DOHH2 (cell line): ENCODE measurements around the gene WSCD2.

Source experiments
- H3F3A ChIP-seq: fragments of 200-600 bp; sonication (generic), shearing (Covaris generic); 2 replicates; pipeline ENCODE4 v1.6.0; 2016; ENCODE audit warnings: antibody characterized with exemption, mild to moderate bottlenecking; ENCODE audit not compliant: control insufficient read depth, insufficient read depth
- H3K27ac ChIP-seq: fragments of 200-600 bp; sonication (generic); 2 replicates; pipeline ENCODE4 v1.5.1; 2014; ENCODE audit warnings: low read depth, mild to moderate bottlenecking, low read length, moderate library complexity
- H3K27me3 ChIP-seq: fragments of 200-600 bp; sonication (generic); 2 replicates; pipeline ENCODE4 v1.6.1; 2014; ENCODE audit warnings: mild to moderate bottlenecking, low read length, mixed read lengths; ENCODE audit not compliant: control insufficient read depth
- H3K36me3 ChIP-seq: fragments of 200-600 bp; sonication (generic); 2 replicates; pipeline ENCODE4 v1.6.1; 2014; ENCODE audit warnings: mild to moderate bottlenecking, low read length, moderate library complexity, mixed read lengths; ENCODE audit not compliant: control insufficient read depth
- H3K4me1 ChIP-seq: fragments of 200-600 bp; sonication (generic); 2 replicates; pipeline ENCODE4 v1.6.1; 2014; ENCODE audit warnings: mild to moderate bottlenecking, low read length, mixed read lengths; ENCODE audit not compliant: control insufficient read depth
- H3K4me2 ChIP-seq: fragments of 200-600 bp; sonication (generic); 2 replicates; pipeline ENCODE4 v1.6.0; 2014; ENCODE audit warnings: mild to moderate bottlenecking, low read length, moderate library complexity
- H3K4me3 ChIP-seq: fragments of 200-600 bp; sonication (generic); 2 replicates; pipeline ENCODE4 v1.5.1; 2014; ENCODE audit warnings: mild to moderate bottlenecking, low read length, mixed read lengths
- H3K79me2 ChIP-seq: fragments of 200-600 bp; sonication (generic); 2 replicates; pipeline ENCODE4 v1.6.1; 2014; ENCODE audit warnings: mild to moderate bottlenecking, low read length, mixed read lengths; ENCODE audit not compliant: control insufficient read depth
- H3K9me2 ChIP-seq: fragments of 200-600 bp; sonication (generic); replicated peaks from 2 replicates; pipeline ENCODE4 v1.6.1; 2014; ENCODE audit warnings: mild to moderate bottlenecking, low read length, mixed read lengths; ENCODE audit not compliant: control insufficient read depth
- H3K9me3 ChIP-seq: fragments of 200-600 bp; sonication (generic); 2 replicates; pipeline ENCODE4 v1.6.1; 2014; ENCODE audit warnings: antibody characterized with exemption, low read length, mixed read lengths; ENCODE audit not compliant: control insufficient read depth, insufficient read depth
- H4K20me1 ChIP-seq: fragments of 200-600 bp; sonication (generic); 2 replicates; pipeline ENCODE4 v1.6.0; 2014; ENCODE audit warnings: low read depth, mild to moderate bottlenecking, antibody characterized with exemption, low read length, moderate library complexity; ENCODE audit not compliant: control insufficient read depth, insufficient read depth
- EZH2phosphoT487 ChIP-seq: fragments of 200-600 bp; sonication (generic); IDR thresholded peaks from 2 replicates; pipeline ENCODE4 v1.6.1; 2017; ENCODE audit warnings: borderline replicate concordance, mild to moderate bottlenecking, antibody characterized with exemption, low read length, moderate library complexity, mixed read lengths
- TF ChIP-seq, protein P1 (sequence below): fragments of 200-600 bp; sonication (generic); IDR thresholded peaks from one replicate; pipeline ENCODE4 v1.5.1; 2014; ENCODE audit warnings: antibody characterized with exemption, mild to moderate bottlenecking, low read depth, low read length; ENCODE audit not compliant: poor library complexity, severe bottlenecking

Gene WSCD2

DNA sequence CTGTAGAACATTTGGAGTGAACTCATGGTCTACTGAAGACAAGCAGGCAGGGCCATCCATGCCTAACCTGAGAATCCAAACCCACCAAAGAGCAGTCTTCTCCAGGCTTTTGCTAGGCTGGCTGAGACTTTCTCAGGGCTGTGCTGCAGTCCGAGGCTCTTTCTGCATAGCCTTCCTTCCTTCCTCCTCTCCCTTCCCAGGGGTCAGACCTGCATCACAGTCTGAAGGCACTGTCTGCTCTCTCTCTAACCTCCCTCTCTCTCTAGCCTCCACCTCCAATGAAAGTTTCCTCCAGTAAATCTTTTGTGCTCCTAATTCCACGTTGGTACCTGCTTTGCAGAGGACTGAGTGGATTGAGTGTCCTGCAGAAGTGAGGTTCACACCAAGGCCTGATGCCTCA is 6.4 kb upstream of the WSCD2 start:
- no peak overlapping the region for H3K4me3 ChIP-seq

DNA sequence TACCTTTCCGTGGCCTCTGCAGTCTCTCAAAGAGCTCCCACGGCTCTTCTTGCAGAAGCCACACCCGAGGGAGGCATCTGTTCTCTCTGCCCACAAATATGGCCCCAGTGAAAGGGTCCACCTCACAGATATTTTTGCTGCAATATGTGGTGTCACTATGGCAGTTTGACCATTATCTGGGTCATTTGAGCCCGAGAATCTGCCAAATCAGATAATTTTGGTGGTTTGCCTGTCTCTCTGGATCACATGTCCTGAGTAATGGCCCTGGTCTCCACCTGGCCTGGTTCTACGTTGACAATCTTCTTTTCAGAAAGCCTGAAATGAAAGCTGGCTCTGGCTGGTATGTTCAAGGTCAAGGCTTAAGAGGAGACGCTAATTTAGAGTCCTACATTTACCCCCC is 5.7 kb upstream of the WSCD2 start:
- Histone ChIP-seq H3K9me2 (no peaks in the 10 kb centered on the region), H3K4me3 (no peak overlapping the region), H3K4me1 (no peaks in the 10 kb centered on the region), H3K27me3 (peaks cover 9% of the 10 kb centered on the region), H4K20me1 (no peaks in the 10 kb centered on the region), H3K36me3 (no peaks in the 10 kb centered on the region), H3K27ac (no peak overlapping the region), H3K79me2 (no peaks in the 10 kb centered on the region), H3K4me2 (no peak overlapping the region), H3F3A (no peaks in the 10 kb centered on the region), H3K9me3 (no peaks in the 10 kb centered on the region)
- TF ChIP-seq, protein P1, sequence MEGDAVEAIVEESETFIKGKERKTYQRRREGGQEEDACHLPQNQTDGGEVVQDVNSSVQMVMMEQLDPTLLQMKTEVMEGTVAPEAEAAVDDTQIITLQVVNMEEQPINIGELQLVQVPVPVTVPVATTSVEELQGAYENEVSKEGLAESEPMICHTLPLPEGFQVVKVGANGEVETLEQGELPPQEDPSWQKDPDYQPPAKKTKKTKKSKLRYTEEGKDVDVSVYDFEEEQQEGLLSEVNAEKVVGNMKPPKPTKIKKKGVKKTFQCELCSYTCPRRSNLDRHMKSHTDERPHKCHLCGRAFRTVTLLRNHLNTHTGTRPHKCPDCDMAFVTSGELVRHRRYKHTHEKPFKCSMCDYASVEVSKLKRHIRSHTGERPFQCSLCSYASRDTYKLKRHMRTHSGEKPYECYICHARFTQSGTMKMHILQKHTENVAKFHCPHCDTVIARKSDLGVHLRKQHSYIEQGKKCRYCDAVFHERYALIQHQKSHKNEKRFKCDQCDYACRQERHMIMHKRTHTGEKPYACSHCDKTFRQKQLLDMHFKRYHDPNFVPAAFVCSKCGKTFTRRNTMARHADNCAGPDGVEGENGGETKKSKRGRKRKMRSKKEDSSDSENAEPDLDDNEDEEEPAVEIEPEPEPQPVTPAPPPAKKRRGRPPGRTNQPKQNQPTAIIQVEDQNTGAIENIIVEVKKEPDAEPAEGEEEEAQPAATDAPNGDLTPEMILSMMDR: no peak
- TF ChIP-seq EZH2phosphoT487: no peak

More for the DNA sequence above, 6.4 kb upstream of the WSCD2 start:
- no peak overlapping the region for H3K4me2 ChIP-seq
- no peaks in the 10 kb centered on the region for H4K20me1 ChIP-seq
- no peaks in the 10 kb centered on the region for H3F3A ChIP-seq
- H3K27me3 ChIP-seq: peaks cover 6% of the 10 kb centered on the region
- H3K9me2 ChIP-seq: no peaks in the 10 kb centered on the region
- no peaks in the 10 kb centered on the region for H3K4me1 ChIP-seq
- TF ChIP-seq, protein P1: no peak
- TF ChIP-seq EZH2phosphoT487: no peak
- H3K36me3 ChIP-seq: no peaks in the 10 kb centered on the region
- no peaks in the 10 kb centered on the region for H3K79me2 ChIP-seq
- H3K9me3 ChIP-seq: no peaks in the 10 kb centered on the region
- H3K27ac ChIP-seq: no peak overlapping the region

DNA sequence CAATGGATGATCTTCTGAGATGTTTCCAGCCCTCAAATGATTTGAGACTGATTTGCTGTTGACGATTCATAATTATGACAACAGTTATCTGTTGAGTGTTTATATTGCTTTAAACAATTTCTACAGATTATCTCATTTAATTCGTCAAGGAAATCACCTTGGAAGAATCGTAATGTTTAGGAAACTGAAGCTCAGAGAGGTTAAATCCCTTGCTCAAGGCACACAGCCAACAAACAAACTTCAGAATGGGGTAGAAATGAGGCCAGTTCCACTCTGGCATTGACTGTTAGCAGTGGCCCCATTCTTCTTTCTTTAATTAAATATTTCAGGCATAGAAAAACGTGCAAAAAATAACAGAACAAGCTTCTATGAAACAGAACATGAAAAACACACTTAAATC is 4.0 kb upstream of the WSCD2 start:
- Histone ChIP-seq H3K79me2 (no peaks in the 10 kb centered on the region), H3K27me3 (peaks cover 15% of the 10 kb centered on the region), H3K36me3 (no peaks in the 10 kb centered on the region), H3K27ac (no peak overlapping the region), H3K4me3 (no peak overlapping the region), H3K9me3 (no peaks in the 10 kb centered on the region), H4K20me1 (no peaks in the 10 kb centered on the region), H3K4me1 (no peaks in the 10 kb centered on the region), H3K4me2 (no peak overlapping the region), H3K9me2 (no peaks in the 10 kb centered on the region), H3F3A (no peaks in the 10 kb centered on the region)
- TF ChIP-seq, protein P1: no peak
- TF ChIP-seq EZH2phosphoT487: no peak

DNA sequence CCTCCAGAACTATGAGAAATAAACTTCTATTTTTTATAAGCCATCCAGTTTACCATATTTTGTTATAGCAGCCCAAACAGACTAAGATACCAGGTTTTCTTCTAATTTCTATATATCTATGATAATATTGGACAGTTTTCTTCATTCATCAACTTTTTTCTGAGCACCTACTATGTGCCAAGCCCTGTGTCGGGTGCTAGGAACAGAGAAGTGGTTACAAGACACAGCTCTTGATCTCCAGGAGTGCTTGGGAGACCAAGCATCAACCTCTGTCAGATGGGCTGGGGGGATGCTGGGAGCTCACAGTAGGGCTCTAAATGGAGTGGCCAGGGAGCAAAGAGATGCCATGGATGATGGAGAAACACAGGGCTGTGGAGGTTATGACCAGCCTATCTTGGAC is 2.9 kb upstream of the WSCD2 start:
- TF ChIP-seq EZH2phosphoT487: no peak
- TF ChIP-seq, protein P1: no peak
- Histone ChIP-seq H4K20me1 (no peaks in the 10 kb centered on the region), H3K4me3 (no peak overlapping the region), H3K27ac (no peak overlapping the region), H3F3A (no peaks in the 10 kb centered on the region), H3K4me1 (no peaks in the 10 kb centered on the region), H3K79me2 (no peaks in the 10 kb centered on the region), H3K9me3 (no peaks in the 10 kb centered on the region), H3K27me3 (peaks cover 15% of the 10 kb centered on the region), H3K9me2 (no peaks in the 10 kb centered on the region), H3K4me2 (no peak overlapping the region), H3K36me3 (no peaks in the 10 kb centered on the region)
